HG03342 (cell line): ENCODE measurements around the gene CDCA5.
A peak's percentile ranks its signal among the peaks of the same experiment; 100 is the strongest.

Experiments
- ATAC-seq: cut with Tn5 transposase; IDR thresholded peaks from one replicate; pipeline ENCODE4 v1.9.1; 2021; ENCODE audit warnings: mild to moderate bottlenecking, moderate library complexity; ENCODE audit not compliant: unreplicated experiment

The CDCA5 gene

DNA sequence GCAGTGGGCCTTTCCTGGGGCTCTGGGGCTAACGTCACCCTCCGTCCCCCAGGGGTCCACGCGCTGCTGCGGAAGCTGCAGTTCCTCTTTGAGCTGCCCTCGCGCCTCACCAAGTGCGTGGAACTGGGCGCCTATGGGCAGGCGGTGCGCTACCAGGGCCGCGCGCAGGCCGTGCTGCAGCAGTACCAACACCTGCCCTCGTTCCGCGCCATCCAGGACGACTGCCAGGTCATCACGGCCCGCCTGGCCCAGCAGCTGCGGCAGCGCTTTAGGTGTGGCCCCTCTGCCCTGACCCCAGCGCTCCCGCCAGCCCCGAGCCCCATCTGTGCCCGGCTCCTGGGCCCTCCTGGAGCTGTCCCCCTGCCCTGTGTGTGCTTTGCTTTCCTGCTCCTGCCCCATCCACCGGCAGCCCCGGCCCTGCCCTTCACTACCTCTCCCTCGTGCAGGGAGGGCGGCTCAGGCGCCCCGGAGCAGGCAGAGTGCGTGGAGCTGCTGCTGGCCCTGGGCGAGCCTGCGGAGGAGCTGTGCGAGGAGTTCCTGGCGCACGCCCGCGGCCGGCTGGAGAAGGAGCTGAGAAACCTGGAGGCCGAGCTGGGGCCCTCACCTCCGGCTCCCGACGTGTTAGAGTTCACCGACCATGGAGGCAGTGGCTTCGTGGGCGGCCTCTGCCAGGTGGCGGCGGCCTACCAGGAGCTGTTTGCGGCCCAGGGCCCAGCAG is 24.1 kb upstream of the CDCA5 start:
- no peak for ATAC-seq

GRCh38 chr11:65107078-65107477 is 23.2 kb upstream of the CDCA5 start:
- no peak for ATAC-seq

- no peak for ATAC-seq
These were observed 20.8 kb upstream of the CDCA5 start for GRCh38 chr11:65104628-65105027.

DNA sequence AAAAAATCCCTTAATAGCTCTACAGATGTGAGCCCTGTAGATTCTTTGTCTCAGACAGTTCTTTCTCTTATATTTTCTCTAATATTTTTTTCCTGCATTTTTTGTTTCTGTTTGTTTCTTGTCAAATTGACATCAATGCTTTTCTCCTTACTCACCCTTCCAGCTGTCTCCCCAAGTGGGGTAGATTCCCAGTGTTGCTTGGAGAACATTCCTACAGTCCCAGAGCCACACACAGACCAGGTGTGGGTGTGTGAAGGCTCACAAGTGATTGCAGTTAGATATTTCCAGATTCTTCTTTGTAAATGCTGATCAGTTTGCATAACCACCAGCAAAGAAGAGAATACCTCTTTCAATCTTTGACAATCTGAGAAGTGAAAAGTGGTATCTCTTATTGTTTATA is 19.6 kb upstream of the CDCA5 start:
- ATAC-seq: no peak

DNA sequence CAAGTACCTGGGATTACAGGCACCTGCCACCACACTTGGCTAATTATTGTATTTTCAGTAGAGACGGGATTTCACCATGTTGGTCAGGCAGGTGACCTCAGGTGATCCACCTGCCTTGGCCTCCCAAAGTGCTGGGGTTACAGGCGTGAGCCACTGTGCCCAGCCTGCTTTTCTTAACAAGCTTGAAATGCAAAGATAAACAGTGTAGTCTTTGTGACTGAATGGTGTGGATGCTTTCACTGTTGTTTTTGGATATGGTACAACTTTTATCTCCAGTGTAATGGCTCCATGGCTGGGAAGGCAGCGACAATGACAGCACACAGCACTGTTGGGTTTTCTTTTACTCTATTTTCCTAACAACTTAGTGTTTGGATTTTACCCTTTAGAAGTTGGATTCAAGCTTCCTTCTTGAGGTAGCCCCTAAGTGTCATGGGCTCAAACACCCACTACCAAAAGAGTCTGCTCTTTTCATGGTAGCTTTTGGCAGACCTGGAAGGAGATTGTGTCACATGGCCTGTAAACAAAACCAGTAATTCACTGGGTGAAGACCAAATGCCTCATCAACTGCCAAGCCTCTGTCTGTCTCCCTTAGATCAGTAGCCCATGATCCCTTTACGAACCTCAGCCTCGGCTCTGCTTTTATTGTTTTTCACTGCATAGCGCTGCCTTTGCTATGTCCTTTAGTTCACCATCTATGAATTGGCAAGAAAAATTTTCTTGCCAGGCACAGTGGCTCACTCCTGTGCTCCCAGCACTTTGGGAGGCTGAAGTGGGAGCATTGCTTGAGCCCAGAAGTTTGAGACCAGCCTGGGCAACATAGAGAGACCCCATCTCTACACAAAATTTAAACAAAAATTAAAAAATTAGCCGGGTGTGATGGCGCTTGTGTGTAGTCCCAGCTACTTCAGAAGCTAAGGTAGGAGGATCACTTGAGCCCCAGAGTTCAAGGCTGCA is 18.6 kb upstream of the CDCA5 start:
- ATAC-seq: no peak

DNA sequence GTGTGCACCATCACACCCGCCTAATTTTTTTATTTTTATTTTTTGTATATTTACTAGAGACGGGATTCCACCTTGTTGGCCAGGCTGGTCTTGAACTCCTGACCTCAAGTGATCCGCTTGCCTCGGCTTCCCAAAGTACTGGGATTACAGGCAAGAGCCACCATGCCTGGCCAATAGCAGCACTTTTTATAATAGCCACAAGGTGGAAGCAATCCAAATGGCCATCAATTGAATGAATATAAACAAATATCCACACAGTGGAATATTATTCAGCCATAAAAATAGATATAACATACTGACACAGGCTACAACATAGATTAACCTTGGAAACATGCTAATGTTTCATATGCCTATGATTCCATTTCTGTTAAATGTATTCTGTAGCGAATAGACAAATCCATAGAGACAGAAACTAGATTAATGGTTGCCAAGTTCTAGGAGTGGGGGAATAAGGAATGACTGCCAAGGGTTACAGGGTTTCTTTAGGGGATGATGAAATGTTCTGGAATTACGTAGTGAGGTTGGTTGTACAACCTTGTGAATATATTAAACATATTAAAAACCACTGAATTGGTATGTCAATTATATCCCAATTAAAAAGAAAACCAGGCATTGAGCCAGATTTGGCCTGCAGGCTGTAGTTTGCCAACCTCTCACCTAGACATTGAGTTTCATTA is 17.0 kb upstream of the CDCA5 start:
- no peak for ATAC-seq

GRCh38 chr11:65096926-65097325 is 13.1 kb upstream of the CDCA5 start:
- ATAC-seq: no peak

DNA sequence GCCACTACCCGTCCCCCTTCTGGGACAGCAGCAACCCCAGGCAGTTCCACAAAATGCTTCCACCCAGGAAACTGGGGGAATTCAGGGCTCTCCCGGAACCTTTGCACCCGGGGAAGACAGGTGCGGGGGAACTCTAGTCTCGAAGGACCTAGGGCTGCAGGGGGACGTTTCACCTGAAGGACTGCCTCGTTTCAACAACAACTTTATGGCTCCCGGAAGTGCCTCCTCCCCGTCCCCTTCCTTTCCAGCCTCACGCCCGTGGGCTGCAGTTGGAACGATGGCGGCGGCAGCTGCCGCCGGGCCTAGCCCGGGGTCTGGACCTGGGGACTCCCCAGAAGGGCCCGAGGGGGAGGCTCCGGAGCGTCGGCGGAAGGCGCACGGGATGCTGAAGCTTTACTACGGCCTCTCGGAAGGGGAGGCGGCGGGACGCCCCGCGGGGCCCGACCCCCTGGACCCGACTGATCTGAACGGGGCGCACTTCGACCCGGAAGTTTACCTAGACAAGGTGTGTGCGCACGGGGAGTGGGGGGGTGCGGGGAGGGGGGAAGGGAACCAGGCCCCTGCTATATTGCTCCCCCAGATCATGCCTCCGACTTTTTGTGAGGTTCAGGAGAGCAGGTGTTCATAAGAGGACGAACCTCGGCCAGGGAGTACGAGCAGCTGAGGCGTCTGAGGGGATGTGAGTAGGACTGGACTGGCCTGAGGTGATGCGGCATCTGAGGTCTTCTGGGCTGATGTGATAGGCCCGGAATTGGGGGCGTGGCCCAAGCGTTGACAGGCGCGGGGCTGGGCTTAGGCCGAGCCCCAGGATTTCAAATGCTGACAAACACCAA is 12.3 kb upstream of the CDCA5 start, which contains the start of gene VPS51:
Gene VPS51 (plus strand): TSS at position 241 of the 833 bp plus-strand sequence. CDS start 37 bp downstream, at position 278.
- ATAC-seq: peak; percentile 85

DNA sequence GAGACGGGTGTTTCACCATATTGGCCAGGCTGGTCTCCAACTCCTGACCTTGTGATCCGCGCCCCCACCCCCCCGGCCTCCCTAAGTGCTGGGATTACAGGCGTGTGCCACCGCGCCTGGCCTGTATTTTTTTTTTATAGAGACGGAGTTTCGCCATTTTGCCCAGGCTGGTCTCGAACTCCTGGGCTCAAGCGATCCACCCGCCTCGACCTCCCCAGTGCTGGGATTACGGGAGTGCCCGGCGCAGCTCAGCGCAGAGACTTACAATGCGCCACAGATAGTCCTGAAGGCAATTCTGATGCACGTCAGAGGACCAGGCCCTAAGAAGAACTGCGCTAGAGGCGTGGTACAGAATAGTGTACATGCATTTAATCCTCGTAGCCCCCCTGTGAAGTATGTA is 11.6 kb upstream of the CDCA5 start:
- ATAC-seq: no peak

GRCh38 chr11:65090628-65091027 is 6.8 kb upstream of the CDCA5 start:
- no peak for ATAC-seq

DNA sequence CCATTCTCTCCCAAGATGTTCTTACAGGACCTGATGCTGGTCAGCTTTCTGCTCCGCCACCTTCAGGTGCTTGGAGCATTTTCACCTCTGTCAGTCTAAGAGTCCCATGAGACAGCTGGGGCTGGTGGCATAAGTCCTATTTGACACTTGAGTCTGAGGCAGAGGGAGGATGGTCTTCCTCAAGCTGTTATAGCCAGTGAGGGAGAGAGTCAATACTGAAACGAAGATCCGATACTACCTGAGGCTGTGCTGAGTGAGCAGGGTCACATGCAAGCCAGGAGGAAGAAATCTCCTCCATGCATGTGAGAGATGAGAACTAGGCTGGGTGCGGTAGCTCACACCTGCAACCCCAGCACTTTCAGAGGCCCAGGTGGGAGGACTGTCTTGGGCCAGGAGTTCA is 5.8 kb upstream of the CDCA5 start:
- ATAC-seq: no peak

- ATAC-seq: no peak
These were observed 4.0 kb upstream of the CDCA5 start for GRCh38 chr11:65087827-65088226.

DNA sequence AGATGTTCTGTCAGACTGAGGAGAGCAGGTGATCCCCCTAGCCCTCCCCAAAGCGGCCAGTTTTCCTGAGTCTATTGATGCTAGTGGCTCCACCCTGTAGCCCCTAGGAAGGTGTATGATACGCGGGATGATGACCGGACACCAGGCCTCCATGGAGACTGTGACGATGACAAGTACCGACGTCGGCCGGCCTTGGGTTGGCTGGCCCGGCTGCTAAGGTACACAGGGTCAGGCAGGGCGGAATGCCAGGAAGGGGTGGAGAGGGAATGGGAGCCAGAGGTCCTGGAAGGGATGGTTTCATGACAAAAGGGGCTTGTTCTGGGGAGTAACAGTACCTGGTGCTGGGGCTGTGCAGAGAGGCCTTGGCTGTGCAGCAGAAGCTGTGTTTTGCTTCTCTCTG is 3.4 kb upstream of the CDCA5 start:
- ATAC-seq: no peak

DNA sequence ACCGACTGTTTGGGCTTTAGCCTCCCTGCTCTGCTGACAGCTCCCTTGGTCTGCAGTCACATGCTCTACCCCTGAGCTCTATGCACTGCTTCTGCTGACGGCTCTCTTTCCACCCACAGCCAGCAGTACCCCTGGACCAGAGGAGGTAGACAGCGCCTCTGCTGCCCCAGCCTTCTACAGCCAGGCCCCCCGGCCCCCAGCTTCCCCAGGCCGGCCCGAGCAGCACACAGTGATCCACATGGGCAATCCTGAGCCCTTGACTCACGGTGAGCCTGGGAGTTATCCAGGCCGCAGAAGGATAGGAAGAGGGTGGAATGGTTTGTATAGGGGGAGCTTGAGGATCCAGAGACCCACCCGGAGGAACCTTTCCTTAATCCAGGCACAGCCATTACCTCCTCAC is 3.0 kb upstream of the CDCA5 start:
- no peak for ATAC-seq

DNA sequence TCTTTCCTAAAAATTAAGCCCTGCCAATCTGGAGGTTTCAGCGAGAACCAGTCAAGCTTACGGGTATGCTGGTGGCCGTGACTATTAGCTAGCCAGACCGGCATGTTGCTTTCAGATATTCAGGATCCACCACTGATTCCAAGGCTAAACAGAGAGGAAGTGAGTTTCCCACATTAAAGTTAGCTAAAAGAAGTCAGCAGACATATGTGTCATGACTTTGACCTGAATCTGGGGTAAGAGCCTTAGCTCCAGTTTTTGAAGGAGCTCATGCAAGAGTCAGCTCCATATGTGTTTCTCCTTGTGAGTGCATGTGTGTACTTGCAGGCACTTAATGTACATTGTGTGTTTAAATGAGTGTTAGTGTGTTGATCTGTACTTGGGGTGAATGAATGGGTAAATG is 1.6 kb upstream of the CDCA5 start:
- no peak for ATAC-seq

DNA sequence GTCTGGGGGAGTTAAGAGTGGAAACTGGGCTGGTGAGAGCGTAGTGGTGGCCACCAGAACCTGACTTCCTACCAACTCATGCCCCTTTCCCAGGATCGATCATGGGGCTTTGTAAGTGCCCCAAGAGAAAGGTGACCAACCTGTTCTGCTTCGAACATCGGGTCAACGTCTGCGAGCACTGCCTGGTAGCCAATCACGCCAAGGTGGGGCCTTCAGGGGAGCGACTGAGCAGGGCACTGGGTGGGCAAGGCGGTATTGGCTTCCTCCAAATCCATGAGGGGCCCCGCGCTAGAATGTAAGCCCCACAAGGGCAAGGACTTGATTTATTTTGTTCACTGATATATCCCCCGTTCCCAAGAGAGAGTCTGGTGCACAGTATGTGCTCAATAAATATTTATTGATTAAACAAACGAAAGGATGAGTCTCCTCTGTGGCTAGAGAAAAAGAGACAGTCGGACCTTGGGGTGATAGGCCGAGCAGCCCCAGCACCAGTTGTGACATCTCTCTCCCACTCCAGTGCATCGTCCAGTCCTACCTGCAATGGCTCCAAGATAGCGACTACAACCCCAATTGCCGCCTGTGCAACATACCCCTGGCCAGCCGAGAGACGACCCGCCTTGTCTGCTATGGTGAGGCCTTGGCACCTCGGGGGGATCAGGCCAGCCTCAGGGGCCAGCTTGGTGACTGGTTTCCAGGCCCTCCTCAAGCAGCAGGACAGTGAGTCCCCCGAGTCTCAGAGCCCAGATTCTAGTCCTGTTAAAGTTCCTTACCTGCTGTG is 947 bp upstream of the CDCA5 start:
- ATAC-seq: no peak

DNA sequence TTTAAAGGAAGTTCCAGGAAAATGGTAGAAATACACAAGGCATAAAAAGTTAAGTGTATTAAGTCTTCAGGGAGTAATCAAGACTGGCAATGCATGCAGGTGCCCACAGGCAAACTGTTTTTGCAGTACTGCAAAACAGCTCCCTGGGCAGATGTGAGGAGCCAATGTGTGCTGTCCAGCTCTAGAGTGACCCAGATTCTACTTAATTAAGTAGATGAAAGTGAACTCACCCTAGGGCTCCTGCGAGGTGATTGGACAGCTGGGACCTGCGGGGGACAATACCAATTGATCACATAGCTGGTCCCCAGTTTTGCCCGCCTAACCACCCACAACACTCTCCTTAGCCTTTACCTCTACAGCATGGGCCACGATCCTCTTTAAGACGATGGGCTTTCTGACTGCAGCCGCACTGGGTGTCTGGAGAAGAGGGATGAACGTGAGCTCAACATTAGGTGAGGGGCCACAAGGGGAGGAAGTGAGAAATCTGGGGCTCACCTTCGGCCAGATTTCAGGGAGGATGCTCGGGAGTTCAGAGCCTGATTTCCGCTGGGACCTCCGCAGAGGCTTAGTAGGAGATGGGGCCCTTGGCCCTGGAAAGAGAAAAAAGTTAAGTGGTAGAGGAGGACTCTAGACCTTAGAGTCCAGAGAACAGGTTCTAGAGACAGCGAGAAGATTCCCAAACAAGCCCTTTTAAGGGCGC is 556 bp downstream of the CDCA5 start:
- ATAC-seq: peak; percentile 18

- no peak for ATAC-seq
These were observed 5.0 kb downstream of the CDCA5 start for GRCh38 chr11:65078786-65079342.

- ATAC-seq: no peak
These were observed 5.7 kb downstream of the CDCA5 start for GRCh38 chr11:65078151-65078550.
